GM21529 (cell line): Measurements from ENCODE around the gene RFNG.
"Not testable (repeated sequence)": the region's sequence is repeated elsewhere in the genome, so short reads cannot be mapped to it uniquely, and the experiment has no call there.

ENCODE experiments used
- ATAC-seq: cut with Tn5 transposase; IDR thresholded peaks from one replicate; pipeline ENCODE4 v1.9.1; 2021; ENCODE audit not compliant: unreplicated experiment

The RFNG gene

DNA sequence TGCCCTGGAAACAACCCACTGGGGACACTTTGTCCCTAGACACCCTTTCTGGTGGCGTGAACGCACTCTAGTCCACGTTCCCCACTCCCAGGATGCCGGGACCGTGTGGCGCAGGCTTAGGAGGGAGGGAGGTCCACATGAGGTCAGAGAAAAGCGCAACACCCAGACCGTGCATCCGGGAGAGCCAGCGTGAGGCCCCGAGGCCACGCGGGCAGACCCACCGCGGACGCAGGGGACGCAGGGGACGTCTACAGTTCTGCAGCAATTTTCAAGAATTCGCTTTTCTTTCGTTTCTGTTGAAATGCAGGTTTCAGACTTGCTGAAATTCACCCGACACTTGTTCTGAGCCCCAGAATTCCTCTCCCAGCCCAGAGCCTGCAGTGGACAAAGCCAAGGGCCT is 4.7 kb downstream of the RFNG start:
- no peak for ATAC-seq

DNA sequence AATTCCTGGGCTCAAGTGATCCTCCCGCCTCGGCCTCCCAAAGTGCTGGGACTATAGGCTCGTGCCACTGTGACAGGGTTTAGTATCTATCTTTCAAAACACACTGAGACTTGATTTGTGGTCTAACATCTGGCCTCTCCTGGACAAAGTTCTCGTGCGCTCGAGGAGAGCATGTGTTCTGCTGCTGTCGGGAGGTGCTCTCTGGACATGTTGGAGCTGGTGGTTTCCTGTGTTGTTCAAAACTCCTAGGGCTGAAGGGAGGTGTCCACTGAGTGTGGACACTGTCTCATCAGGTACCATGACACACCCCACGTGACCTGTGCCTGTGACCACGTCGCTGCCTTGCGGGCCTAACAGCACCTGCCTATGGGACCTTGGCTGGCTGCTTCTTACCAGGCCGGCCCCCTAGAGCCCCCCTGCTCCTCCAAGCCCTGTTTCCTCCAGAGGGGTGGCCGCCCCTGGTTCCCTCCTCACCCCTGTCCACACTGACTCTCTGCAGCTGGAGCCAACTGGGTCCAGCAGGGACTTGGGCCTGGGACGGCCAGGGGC is 5.6 kb downstream of the RFNG start:
- no peak for ATAC-seq

DNA sequence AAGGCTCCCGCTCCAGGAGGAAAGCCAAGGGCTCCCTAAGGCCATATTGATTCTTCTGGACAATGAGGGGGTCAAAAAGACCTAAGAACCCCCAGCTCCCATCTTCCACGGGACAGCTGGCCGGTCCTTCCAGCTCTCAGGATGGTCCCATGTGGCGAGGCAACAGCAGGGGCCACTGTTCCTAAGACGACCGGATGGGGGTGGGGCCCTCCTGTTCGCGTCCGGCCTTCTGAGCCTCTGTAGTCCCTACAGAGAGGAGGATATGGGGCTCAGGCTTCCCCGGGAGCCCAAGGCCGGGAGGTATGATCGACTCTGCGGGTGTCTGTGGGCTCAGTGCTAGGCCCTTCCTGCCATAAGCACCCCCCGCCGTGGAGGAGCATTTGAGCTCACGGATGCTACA is 8.1 kb downstream of the RFNG start:
- ATAC-seq = no peak

DNA sequence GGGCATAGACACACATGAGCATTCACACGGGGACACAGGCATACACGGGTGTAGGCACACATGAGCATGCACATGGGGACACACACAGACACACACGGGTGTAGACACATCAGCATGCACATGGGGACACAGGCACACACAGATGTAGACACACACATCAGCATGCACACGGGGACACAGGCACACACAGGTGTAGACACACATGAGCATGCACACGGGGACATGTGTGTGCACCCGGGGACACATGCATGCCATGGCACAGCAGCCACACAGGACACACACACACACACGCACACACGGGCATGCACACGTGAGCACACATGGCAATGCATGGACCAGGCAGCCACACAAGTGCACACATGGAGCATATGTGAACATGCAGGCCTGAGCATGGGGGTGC is 9.0 kb downstream of the RFNG start:
- no peak for ATAC-seq

DNA sequence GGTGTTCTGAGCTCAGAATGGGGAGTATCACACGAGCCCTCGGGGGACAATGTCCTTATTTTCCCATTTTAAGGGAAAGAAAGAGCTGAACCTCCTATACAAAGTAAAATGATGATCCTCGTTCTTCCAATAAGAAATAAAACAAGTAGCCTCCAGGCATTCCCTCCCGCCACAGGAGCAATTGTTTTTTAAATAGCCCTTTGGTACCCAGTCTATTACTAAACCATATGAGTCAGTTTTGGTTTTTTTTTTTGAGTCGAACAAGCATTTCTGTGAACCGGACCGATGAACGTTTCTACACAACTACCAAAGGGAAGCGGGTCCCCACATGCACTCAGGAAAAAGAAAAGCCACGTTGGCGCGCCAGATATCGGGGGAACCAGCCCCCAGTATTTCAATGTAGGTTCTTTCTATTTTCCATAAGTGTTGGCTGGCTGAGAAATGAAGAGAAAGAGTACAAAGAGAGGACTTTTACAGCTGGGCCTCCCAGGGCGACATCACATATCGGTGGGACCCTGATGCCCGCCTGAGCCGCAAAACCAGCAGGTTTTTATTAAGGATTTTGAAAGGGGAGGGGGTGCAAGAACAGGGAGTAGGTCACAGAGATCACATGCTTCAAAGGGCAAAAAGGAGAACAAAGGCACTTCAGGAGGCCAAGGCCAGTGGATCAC is 10.3 kb downstream of the RFNG start:
- no peak for ATAC-seq

DNA sequence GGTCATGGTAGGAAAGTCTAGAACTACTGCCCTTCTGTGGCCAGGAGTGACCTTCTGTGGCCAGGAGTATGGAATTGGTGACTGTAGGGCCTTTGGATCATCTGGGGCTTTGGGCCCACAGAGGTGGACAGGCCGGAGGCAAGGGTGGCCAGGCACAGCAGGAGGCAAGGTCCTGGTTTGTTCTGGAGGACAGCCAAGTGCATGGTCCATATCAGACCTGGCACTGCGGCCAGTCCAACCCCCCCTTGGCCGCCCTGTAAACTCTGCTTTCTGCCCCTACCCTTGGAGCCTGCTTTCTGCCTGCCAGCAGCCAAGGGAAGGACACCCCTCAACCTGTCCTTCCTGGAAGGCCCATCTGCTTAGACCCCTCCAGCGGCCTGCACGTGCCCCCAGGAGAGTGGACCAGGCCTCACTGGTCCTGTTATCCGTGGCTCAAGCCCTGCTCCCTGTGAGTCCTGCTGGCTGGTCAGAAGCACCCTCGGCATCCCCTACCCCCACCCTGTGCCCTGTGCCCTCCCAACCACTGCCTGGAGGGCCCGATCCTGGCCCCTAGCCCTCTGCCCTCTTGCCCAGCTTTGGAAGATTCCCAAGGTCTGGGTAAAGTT is 11.8 kb downstream of the RFNG start:
- ATAC-seq = no peak

DNA sequence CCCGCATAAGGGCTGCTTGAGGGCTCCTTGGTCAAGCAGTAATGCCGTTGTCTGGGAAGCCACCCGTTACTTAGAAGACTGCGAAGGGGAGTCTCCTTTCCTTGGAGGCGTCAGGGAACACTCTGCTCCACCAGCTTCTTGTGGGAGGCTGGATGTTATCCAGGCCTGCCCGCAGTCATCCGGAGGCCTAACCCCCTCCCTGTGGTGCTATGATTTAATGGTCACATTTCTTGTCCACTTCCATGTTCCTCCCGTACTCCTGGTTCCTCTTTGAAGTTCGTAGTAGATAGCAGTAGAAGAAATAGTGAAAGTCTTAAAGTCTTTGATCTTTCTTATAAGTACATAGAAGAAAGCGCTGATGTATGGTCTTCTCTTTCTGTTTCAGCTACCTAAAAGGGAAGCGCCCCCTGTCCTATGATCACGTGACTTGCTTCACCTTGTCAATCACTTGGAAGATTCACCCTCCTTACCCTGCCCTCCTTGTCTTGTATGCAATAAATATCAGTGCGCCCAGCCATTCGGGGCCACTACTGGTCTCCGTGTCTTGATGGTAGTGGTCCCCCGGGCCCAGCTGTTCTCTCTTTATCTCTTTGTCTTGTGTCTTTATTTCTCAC is 12.7 kb downstream of the RFNG start:
- not testable (repeated sequence) for ATAC-seq

DNA sequence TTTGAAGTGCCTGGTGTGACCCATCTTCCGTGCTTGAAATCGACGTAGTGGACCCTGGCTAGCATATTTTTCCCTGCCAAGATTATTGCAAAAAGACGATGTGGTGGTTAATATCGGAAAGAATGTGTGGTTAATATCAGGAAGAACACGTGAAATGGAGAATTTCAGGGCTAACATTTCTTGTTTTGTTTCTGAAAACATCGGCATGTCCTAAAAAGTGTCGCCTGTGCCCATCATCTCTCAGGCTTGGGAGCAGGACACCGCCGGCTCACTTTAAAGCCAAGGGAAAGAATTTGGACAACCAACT is 13.8 kb downstream of the RFNG start:
- no peak for ATAC-seq

DNA sequence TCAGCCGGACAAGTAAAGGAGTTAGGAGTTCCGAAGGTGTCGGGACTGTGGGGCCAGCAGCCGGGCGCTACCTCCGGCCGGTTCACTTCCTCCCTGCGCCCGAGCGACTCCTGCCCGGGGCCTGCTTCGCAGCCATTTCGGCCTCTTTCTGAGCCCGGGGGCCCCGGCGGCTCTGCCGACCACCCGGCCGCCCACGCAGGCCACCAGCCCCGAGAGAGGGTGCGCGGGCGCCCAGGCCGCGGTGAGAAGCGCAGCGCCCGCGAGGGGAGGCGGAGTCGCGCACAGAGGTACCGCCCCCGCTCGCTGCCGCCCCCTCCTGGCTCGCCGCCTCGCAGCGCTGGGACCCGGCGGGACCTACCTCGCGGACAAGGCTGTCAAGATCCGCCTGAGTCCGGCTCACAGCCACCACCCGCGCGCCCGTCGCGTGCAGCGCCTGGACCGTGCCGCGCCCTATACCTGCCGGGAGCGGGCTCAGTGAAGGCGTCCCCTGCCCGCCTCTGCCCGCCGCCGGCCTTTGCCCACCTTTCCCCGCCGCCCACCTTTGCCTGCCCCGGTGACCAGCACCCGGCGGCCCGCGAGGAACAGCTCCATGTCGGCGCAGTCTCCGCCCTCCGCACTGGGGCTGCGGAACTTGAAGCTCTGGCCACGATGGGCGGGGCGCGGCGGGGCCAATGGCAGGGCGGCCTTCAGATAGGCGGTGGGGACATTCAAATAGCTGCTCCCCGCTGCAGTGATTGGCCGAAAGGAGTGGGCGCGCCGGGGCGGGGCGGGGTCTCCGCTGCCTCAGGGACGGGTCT is 14.3 kb downstream of the RFNG start, which contains the start of gene DCXR:
Gene DCXR (minus strand): TSS at position 606 of the 797 bp plus-strand sequence. CDS start 15 bp downstream, at position 591.
- peak; percentile 90 for ATAC-seq

DNA sequence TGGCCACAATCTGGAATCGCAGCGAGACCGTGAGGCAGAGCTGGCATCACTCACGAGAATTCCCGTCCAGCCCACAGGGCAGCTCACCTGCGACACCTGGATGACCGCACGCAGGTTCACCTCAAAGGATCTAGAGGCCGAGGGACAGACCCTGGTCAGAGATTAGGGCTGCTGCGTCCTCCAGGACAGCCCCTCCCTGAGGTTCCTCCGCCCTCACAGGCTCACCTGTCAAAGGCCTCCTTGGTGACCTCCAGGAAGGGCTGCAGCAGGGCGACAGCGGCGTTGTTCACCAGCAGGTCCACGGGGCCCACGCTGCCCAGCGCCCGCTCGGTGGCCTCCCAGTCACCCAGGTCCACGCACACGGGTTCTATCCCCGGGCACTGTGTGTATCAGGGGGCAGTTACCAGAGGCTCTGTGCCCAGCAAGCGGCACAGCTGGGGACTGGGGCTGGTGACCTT is 14.9 kb downstream of the RFNG start:
- ATAC-seq = no peak

DNA sequence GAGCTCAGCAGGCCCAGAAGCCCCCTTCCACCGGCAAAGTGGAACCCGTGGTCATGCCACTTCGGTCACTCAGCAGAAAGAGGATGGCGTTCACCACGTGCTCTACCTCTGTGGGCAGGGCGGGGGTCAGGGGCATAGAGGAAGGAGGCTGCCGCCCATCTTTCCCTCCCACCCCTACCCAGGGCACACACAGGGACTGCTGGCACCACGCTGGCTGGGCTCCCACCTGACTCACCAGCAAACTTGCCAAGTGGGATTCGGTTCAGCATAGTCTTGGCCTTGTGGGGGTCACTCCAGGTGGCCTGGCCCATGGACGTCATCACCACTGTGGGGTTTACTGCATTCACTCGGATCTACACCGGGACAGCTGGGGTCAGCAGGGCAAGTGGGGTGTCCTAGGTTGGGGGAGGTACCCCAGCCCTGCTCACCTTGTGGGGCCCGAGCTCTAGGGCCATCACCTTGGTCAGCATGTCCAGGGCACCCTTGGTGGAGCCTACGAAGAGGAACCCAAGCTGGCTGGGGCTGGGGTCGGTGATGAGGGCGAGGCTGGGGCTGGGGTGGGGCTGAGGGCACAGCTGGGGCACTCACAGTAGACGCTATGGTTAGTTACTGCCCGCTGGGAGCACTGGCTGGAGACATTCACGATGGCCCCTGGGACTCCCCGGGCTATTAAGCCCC is 15.5 kb downstream of the RFNG start:
- ATAC-seq = no peak

DNA sequence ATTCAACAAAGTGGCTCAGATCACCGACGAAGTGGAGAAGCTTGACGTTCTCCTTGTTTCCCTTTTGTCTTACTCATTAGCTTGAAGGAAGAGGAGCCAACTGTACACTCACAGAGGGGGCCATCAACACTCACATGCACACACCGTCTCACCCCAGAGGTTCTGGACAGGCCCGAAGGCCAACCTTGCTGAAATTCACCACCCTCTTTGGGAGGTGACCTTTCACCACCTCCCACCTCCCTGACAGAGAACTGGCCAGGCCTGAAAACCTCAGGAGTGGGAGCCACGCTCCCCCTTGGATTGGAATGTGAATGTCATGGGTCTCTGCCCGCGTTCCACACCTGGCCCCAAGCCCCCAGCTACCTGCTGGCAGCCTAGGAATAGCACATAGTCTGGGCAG is 16.1 kb downstream of the RFNG start:
- no peak for ATAC-seq

DNA sequence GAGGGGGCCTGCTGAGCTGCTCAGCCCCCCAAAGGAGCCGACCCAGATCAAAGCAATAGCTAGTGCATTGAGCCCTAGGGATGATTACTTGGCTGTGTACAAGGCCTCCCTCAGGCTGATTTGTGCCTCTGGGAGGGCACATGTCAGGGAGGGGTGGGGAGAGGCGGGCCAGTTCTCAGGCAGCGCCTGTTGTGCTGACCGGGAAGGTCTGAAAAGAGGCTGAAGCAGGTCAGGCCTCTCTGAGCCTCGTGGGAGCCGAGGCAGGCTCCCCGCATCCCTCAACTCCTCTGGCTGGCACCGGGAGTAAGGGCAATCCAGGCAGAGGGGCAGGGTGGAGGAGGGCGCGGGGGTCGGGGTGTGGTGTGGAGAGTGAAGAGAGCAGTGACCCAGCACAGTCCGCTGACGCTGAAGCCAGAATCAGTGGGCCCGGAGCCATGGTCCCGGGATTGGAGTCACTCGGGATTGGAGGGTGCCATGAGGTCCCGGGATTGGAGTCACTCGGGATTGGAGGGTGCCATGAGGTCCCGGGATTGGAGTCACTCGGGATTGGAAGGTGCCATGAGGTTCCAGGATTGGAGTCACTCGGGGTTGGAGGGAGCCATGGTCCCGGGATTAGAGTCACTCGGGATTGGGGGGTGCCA is 17.1 kb downstream of the RFNG start:
- no peak for ATAC-seq

DNA sequence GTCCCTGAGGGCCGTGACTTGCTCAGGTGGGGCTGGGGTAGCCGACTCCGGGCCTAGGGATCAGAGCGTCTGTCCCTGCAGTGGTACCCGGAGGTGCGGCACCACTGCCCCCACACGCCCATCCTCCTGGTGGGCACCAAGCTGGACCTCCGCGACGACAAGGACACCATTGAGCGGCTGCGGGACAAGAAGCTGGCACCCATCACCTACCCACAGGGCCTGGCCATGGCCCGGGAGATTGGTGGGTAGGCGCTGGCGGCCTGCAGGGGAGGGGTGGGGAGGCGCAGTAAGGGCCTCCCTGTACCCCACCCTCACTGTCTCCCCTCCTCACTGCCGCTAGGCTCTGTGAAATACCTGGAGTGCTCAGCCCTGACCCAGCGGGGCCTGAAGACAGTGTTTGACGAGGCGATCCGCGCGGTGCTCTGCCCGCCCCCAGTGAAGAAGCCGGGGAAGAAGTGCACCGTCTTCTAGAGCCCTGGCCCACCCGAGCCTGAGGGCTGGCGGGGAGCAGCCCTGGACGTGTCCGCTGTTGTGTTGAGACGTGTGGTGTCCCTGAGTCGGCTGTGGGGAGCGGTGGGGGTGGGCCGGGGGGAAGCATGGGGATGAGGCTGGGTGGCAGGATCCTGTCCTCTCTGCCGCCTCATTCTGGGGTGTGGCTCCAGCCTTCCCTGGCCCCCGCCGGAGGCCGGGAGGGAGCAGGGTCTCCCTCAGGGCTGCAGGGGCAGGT is 18.1 kb downstream of the RFNG start:
- no peak for ATAC-seq

DNA sequence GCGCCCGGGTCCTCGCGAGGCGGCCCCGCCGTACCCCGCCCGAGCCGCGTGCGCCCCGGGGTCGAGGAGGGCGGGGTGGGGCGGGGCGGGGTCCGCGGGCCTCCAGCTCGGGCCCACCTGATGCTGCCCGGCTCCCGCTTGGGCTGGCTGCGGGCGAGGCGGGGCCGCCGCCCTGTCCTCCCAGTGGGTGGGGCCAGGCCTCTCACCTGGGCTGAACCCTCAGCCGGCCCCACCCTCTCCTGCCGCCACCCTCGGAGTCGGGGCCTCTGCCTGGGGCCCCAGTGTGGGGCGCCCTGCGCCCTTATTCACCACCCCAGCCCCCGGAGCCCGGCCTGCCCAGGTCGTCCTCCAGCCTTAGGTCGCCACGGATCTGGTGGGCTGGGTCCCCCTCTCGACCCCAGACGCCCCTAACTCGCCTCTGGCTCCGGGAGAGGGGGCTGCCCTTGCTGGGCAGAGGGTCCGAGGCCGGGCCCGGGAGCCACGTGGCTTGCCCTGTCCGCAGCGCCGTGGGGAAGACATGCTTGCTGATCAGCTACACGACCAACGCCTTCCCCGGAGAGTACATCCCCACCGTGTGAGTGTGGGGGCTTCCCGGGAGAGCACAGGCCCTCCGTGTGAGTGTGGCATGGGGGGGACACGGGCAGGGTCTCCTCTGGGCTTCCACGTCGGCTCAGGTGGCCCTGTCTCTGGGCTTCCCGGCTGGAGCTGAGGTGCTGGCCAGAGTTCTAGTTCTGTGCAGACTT is 19.6 kb downstream of the RFNG start:
- no peak for ATAC-seq

DNA sequence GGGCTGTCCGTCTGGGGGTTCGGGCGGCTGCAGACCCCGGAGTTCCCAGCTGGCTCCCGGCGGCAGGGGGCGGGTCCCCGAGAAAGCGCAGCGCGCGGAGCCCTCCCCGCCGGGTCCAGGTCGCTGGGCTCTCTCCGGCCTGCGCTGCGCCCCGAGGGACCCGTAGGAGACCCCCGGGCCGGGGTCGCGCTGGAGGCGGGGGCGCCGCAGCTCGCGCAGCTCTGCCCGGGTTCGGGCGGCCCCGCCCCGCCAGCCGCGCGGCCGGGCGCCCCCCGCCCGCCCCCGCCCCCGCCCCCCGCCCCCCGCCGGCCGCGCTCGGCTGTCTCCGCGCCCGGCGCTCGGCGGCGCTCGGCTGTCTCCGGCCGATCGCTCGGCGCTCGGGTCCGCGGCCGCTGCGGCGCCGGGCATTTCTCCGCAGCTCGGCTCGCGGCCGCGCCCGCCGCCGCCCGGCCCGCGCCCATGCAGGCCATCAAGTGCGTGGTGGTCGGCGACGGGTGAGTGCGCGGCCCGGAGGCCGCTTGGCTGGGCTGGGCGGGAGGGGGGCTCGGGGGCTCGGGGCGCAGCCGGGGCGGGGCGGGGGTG is 20.2 kb downstream of the RFNG start, which contains the start of gene RAC3:
Gene RAC3 (plus strand): TSS at position 376 of the 582 bp plus-strand sequence. CDS start 84 bp downstream, at position 460.
- ATAC-seq = no peak

DNA sequence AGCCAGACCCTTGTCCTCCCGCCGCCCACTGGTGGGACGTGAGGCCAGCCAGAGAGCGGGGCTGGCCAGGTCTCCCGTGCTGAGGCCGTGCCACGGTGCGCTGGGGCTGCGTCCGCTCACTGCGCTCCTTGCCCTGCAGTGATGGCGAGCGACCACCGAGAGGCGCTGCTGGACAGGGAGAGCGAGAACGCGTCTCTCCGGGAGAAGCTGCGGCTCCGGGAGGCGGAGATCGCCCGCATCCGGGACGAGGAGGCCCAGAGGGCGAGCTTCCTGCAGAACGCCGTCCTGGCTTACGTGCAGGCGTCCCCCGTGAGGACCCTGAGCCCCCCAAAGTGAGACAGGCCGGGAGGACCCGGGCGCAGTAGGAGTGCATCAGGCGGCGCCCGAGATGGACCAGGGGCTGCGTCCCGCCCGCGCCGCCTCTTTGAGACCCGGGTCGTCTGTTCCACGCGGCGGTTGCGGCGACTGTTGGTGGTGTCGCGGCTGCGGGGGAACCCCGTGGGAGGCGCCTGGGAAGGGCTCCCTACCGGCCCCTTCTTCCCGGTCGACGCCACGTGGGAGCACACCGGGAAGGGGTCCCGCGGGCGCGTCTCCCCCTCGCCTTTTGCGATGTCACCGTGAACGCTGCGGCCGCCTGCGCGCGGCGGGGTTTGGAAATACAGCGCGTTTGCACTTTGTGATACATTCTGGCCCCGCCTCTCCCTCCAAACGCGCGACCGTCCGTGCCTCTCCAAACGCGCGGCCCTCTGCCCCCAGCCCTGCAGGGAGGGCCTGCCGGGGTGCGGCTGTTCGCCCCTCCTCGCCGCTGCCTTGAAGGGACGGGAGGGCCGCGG is 20.9 kb downstream of the RFNG start:
- peak; percentile 47 for ATAC-seq
